ENCODE results near the gene ITPR1. TPM values are rescaled to one million over a fixed set of nuclear protein-coding genes. Genes with fewer than 3 reads are reported as not detected.

ITPR1 gene
- total RNA-seq, 1 experiment from 2014 or later, result 48.5 TPM

- Histone ChIP-seq H3K36me3 (ENCODE audit: low read depth, low read length) (no peaks in the 10 kb centered on the region), H4K20me1 (ENCODE audit: low read length) (no peaks in the 10 kb centered on the region), H3K4me1 (ENCODE audit: insufficient read depth, low read length) (peaks cover 10% of the 10 kb centered on the region), H3K9me3 (ENCODE audit: low read length) (no peaks in the 10 kb centered on the region), H3K79me2 (ENCODE audit: low read length) (no peaks in the 10 kb centered on the region), H3K9me2 (replicated peaks; ENCODE audit: low read length) (no peaks in the 10 kb centered on the region), H3K27me3 (ENCODE audit: low read length) (no peaks in the 10 kb centered on the region), H2AFZ (ENCODE audit: low read length) (no peak overlapping the region), H3K27ac (ENCODE audit: low read length) (no peak overlapping the region), H3K4me2 (ENCODE audit: low read length) (no peak overlapping the region), H3F3A (ENCODE audit: low read length, unreplicated experiment) (no peaks in the 10 kb centered on the region), H3K4me3 (ENCODE audit: low read length) (no peak overlapping the region), H3K9ac (ENCODE audit: low read length) (no peak overlapping the region)
- ChIA-PET POLR2A (ENCODE audit: unreplicated experiment) (no interaction called here), CTCF (no interaction called here)
- TF ChIP-seq EZH2phosphoT487 (IDR thresholded peaks at IDR 0.05; ENCODE audit: borderline replicate concordance, low read length), result no peak
- TF ChIP-seq EZH2 (IDR thresholded peaks at IDR 0.05; ENCODE audit: low read length, unreplicated experiment), result no peak
- no peak for TF ChIP-seq CTCF (conservative IDR thresholded peaks at IDR 0.05; ENCODE audit: low read depth, low read length)
- no TSS peak for BruUV-seq (replicated peaks)
- DNase-seq (no peak), ATAC-seq (no peak)
- intact Hi-C loops (cut with micrococcal nuclease), result no loop called here
Measured at GRCh38 chr3:4877173-4877787, 384.1 kb downstream of the ITPR1 start.

- BruUV-seq (replicated peaks), result no TSS peak
- DNase-seq, result no peak
- Histone ChIP-seq H3K36me3 (ENCODE audit: low read depth, low read length) (no peaks in the 10 kb centered on the region), H3K9me2 (replicated peaks; ENCODE audit: low read length) (no peaks in the 10 kb centered on the region), H3K79me2 (ENCODE audit: low read length) (no peaks in the 10 kb centered on the region), H4K20me1 (ENCODE audit: low read length) (no peaks in the 10 kb centered on the region), H3K9me3 (ENCODE audit: low read length) (no peaks in the 10 kb centered on the region), H3K4me2 (ENCODE audit: low read length) (no peak overlapping the region), H3K4me3 (ENCODE audit: low read length) (no peak overlapping the region), H3K4me1 (ENCODE audit: insufficient read depth, low read length) (peaks cover 21% of the 10 kb centered on the region), H3K27me3 (ENCODE audit: low read length) (no peaks in the 10 kb centered on the region), H3K9ac (ENCODE audit: low read length) (no peak overlapping the region), H3K27ac (ENCODE audit: low read length) (no peak overlapping the region), H2AFZ (ENCODE audit: low read length) (no peak overlapping the region), H3F3A (ENCODE audit: low read length, unreplicated experiment) (no peaks in the 10 kb centered on the region)
- ATAC-seq, result no peak
- intact Hi-C loops (cut with micrococcal nuclease), result no loop called here
- TF ChIP-seq CTCF (conservative IDR thresholded peaks at IDR 0.05; ENCODE audit: low read depth, low read length), result no peak
- TF ChIP-seq EZH2phosphoT487 (IDR thresholded peaks at IDR 0.05; ENCODE audit: borderline replicate concordance, low read length), result no peak
- no peak for TF ChIP-seq EZH2 (IDR thresholded peaks at IDR 0.05; ENCODE audit: low read length, unreplicated experiment)
- ChIA-PET POLR2A (ENCODE audit: unreplicated experiment) (no interaction called here), CTCF (no interaction called here)
Measured at GRCh38 chr3:4880850-4881249, 387.7 kb downstream of the ITPR1 start.

GRCh38 chr3:4882548-4882947 lies 389.4 kb downstream of the ITPR1 start:
- no peaks in the 10 kb centered on the region for H3K79me2 ChIP-seq (ENCODE audit: low read length)
- H3K9me3 ChIP-seq (ENCODE audit: low read length), result no peaks in the 10 kb centered on the region
- no peaks in the 10 kb centered on the region for H3K9me2 ChIP-seq (replicated peaks; ENCODE audit: low read length)
- no peaks in the 10 kb centered on the region for H3K36me3 ChIP-seq (ENCODE audit: low read depth, low read length)
- no peak overlapping the region for H3K27ac ChIP-seq (ENCODE audit: low read length)
- ATAC-seq (no peak), DNase-seq (no peak)
- no peaks in the 10 kb centered on the region for H4K20me1 ChIP-seq (ENCODE audit: low read length)
- ChIA-PET POLR2A (ENCODE audit: unreplicated experiment) (no interaction called here), CTCF (interaction anchor here (0.6 kb wide), 1 partner anchor 46 kb away, joined by 3 read pairs; no protein-coding TSS in a partner anchor)
- intact Hi-C loops (cut with micrococcal nuclease), result no loop called here
- H3K9ac ChIP-seq (ENCODE audit: low read length), result no peak overlapping the region
- no peak overlapping the region for H2AFZ ChIP-seq (ENCODE audit: low read length)
- H3K27me3 ChIP-seq (ENCODE audit: low read length), result no peaks in the 10 kb centered on the region
- H3F3A ChIP-seq (ENCODE audit: low read length, unreplicated experiment), result no peaks in the 10 kb centered on the region
- H3K4me1 ChIP-seq (ENCODE audit: insufficient read depth, low read length), result peaks cover 35% of the 10 kb centered on the region
- no peak overlapping the region for H3K4me2 ChIP-seq (ENCODE audit: low read length)
- no peak overlapping the region for H3K4me3 ChIP-seq (ENCODE audit: low read length)
- no TSS peak for BruUV-seq (replicated peaks)
- TF ChIP-seq CTCF (conservative IDR thresholded peaks at IDR 0.05; ENCODE audit: low read depth, low read length) (no peak), EZH2 (IDR thresholded peaks at IDR 0.05; ENCODE audit: low read length, unreplicated experiment) (no peak), EZH2phosphoT487 (IDR thresholded peaks at IDR 0.05; ENCODE audit: borderline replicate concordance, low read length) (no peak)
